Fibroblast of lung (primary cell): ENCODE data around the gene ESR2.
"Not testable (repeated sequence)": the region's sequence is repeated elsewhere in the genome, so short reads cannot be mapped to it uniquely, and the experiment has no call there.

ENCODE experiments used
- CTCF ChIP-seq, 2 donors: IDR thresholded peaks in 1 of 2; conservative IDR thresholded peaks in 1 of 2; 1 replicate in 1 of 2; 2 replicates in 1 of 2; pipeline ENCODE4 v1.5.1; 2011 to 2012; ENCODE audit warnings: low read length in 2 of 2, control low read depth in 1 of 2, inconsistent platforms in 1 of 2, low read depth in 1 of 2, mild to moderate bottlenecking in 1 of 2
- EZH2 ChIP-seq: IDR thresholded peaks from 2 replicates; pipeline ENCODE4 v1.5.1; 2012; ENCODE audit warnings: low read length, control low read depth, mild to moderate bottlenecking; ENCODE audit errors: missing control alignments

- not testable (repeated sequence) for TF ChIP-seq CTCF (conservative IDR thresholded peaks at IDR 0.05 in 1 of 2, IDR thresholded peaks at IDR 0.05 in 1 of 2; ENCODE audit: low read depth in 1 of 2, low read length in 2 of 2); EZH2
These were observed 256.1 kb downstream of the ESR2 start for GRCh38 chr14:64037869-64038745.
